Measurements from ENCODE around the gene IL22RA1. TPM values are rescaled to one million over a fixed set of nuclear protein-coding genes. Genes with fewer than 3 reads are reported as not detected.

Gene IL22RA1
- total RNA-seq, 1 donor from 2014 or later = 0.24 TPM

Other genes with a start within 250 kb of the IL22RA1 start
- not detected for gene CNR2, start 229.8 kb downstream of the IL22RA1 start, total RNA-seq
- gene PNRC2, start 183.3 kb downstream of the IL22RA1 start, total RNA-seq = 85.8 TPM
- gene SRSF10, start 162.8 kb downstream of the IL22RA1 start, total RNA-seq = 51.9 TPM
- gene MYOM3, start 31.0 kb downstream of the IL22RA1 start, total RNA-seq = 403 TPM
- gene IFNLR1, start 44.1 kb upstream of the IL22RA1 start, total RNA-seq = 2.8 TPM
- not detected for gene GRHL3, start 176.2 kb upstream of the IL22RA1 start, total RNA-seq

Data from Right ventricle myocardium inferior (tissue), 1 donor.